KMS-11 (cell line): Measurements from ENCODE around the gene RNF150.

ENCODE experiments used
- H2AFZ ChIP-seq: fragments of 200-600 bp; sonication (generic); 2 replicates; pipeline ENCODE4 v1.6.1; 2016; ENCODE audit warnings: antibody characterized with exemption, mixed run types, low read depth
- H3K27ac ChIP-seq: fragments of 200-600 bp; sonication (generic); 2 replicates; pipeline ENCODE4 v1.6.1; 2016; ENCODE audit warnings: mild to moderate bottlenecking, mixed run types
- H3K27me3 ChIP-seq: fragments of 200-600 bp; sonication (generic); 2 replicates; pipeline ENCODE4 v1.6.1; 2017; ENCODE audit warnings: mild to moderate bottlenecking, low read depth, mixed run types, moderate library complexity; ENCODE audit not compliant: insufficient read depth
- H3K36me3 ChIP-seq: fragments of 200-600 bp; sonication (generic); 2 replicates; pipeline ENCODE4 v1.6.1; 2017; ENCODE audit warnings: mild to moderate bottlenecking, mixed run types; ENCODE audit not compliant: insufficient read depth
- H3K4me1 ChIP-seq: fragments of 200-600 bp; sonication (generic); 2 replicates; pipeline ENCODE4 v1.6.1; 2016; ENCODE audit warnings: mild to moderate bottlenecking, low read depth, mixed run types; ENCODE audit not compliant: poor library complexity, severe bottlenecking
- H3K4me2 ChIP-seq: fragments of 200-600 bp; sonication (generic); 2 replicates; pipeline ENCODE4 v1.7.0; 2016; ENCODE audit warnings: mild to moderate bottlenecking, mixed run types
- H3K4me3 ChIP-seq: fragments of 200-600 bp; sonication (generic); IDR thresholded peaks from 2 replicates; pipeline ENCODE4 v1.6.1; 2017; ENCODE audit warnings: low read depth, low read length, mixed read lengths; ENCODE audit not compliant: insufficient read depth
- H3K79me2 ChIP-seq: fragments of 200-600 bp; sonication (generic); 2 replicates; pipeline ENCODE4 v1.6.1; 2016; ENCODE audit warnings: low read depth, mixed run types; ENCODE audit not compliant: insufficient read depth
- H3K9ac ChIP-seq: fragments of 200-600 bp; sonication (generic); 2 replicates; pipeline ENCODE4 v1.6.1; 2016; ENCODE audit warnings: mild to moderate bottlenecking, mixed run types
- H4K20me1 ChIP-seq: fragments of 200-600 bp; sonication (generic); 2 replicates; pipeline ENCODE4 v1.6.1; 2016; ENCODE audit warnings: mild to moderate bottlenecking, mixed run types; ENCODE audit not compliant: insufficient read depth
- TF ChIP-seq, protein P1 (sequence below): fragments of 200-600 bp; sonication (generic); conservative IDR thresholded peaks from 2 replicates; pipeline ENCODE4 v1.6.1; 2017; ENCODE audit warnings: low read depth, mild to moderate bottlenecking, antibody characterized with exemption, low read length, moderate library complexity, mixed read lengths

RNF150 gene

DNA sequence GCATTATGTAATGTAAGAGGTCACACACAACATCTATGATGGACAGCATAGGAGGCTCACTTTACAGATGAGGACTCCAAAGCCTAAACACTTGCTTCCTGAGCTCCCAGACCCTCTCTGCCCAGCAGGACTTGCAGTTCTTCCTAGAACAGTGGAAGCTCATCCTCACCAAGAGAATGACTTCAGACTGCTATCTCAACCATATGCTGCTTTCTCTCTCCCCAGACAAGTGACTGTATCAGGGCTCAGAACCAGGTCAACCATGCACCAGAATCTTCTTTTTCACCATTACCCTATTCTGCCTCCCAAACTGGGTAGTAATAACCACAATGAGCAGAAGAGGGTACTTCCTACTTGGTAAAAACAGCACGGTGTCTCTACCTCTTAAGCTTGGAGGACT, 12.2 kb downstream of the RNF150 start:
- no peak overlapping the region for H3K4me2 ChIP-seq
- H3K79me2 ChIP-seq, result no peaks in the 10 kb centered on the region
- no peaks in the 10 kb centered on the region for H3K4me1 ChIP-seq
- no peak overlapping the region for H3K27ac ChIP-seq
- no peaks in the 10 kb centered on the region for H3K36me3 ChIP-seq
- TF ChIP-seq, protein P1, sequence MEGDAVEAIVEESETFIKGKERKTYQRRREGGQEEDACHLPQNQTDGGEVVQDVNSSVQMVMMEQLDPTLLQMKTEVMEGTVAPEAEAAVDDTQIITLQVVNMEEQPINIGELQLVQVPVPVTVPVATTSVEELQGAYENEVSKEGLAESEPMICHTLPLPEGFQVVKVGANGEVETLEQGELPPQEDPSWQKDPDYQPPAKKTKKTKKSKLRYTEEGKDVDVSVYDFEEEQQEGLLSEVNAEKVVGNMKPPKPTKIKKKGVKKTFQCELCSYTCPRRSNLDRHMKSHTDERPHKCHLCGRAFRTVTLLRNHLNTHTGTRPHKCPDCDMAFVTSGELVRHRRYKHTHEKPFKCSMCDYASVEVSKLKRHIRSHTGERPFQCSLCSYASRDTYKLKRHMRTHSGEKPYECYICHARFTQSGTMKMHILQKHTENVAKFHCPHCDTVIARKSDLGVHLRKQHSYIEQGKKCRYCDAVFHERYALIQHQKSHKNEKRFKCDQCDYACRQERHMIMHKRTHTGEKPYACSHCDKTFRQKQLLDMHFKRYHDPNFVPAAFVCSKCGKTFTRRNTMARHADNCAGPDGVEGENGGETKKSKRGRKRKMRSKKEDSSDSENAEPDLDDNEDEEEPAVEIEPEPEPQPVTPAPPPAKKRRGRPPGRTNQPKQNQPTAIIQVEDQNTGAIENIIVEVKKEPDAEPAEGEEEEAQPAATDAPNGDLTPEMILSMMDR, result no peak
- H3K9ac ChIP-seq, result no peak overlapping the region
- no peak overlapping the region for H2AFZ ChIP-seq
- H4K20me1 ChIP-seq, result no peaks in the 10 kb centered on the region
- no peak overlapping the region for H3K4me3 ChIP-seq
- no peaks in the 10 kb centered on the region for H3K27me3 ChIP-seq

DNA sequence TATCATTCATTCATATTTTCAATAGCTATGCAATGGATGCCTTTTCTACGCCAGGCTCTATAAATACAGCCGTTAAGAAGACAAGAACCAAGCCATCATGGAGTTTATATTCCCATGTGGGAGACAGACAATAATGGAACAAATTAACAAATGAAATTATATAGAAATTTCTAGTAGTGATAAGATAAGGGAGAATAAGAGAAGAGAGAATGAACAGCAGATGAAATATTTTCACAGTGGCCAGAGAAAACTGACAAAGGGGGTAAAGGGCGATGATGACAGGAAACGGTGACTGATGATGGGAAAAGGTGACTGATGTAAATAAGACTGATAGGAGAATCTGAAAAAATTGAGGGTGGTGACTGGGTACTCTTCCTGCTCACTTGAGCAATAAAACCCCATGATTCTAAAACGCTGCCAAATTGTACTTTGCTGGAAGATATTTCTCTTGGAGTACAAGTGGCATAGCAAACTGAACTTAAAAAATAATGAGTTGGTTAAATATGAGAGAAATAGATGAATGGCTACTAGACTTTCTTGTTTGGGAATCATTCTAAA, 13.2 kb downstream of the RNF150 start:
- Histone ChIP-seq H4K20me1 (no peaks in the 10 kb centered on the region), H3K4me1 (no peaks in the 10 kb centered on the region)
- TF ChIP-seq, protein P1, result no peak

DNA sequence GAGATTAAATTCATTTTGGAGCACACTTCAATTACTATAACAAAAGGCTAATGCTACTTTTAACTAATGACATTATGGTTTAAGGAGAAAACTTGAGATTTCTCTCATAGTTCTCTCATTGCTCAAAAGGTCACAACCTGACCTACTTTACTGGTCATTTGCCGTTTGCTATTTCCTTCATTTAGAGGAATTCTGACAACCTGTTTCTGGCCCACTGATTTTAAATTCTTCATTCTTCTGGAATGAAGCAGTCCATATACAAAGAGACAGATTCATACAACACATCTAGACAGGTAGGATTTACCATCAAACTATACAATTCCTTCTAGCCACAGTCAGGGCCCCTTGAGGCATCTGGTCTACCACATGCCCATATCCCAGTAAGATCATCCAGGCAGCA, 14.2 kb downstream of the RNF150 start:
- H3K27ac ChIP-seq, result no peak overlapping the region
- no peak overlapping the region for H3K9ac ChIP-seq
- H3K36me3 ChIP-seq, result no peaks in the 10 kb centered on the region
- TF ChIP-seq, protein P1, result no peak
- H2AFZ ChIP-seq, result no peak overlapping the region
- H4K20me1 ChIP-seq, result no peaks in the 10 kb centered on the region
- H3K79me2 ChIP-seq, result no peaks in the 10 kb centered on the region
- H3K4me1 ChIP-seq, result no peaks in the 10 kb centered on the region
- no peak overlapping the region for H3K4me3 ChIP-seq
- H3K4me2 ChIP-seq, result no peak overlapping the region
- H3K27me3 ChIP-seq, result no peaks in the 10 kb centered on the region

More for the DNA sequence above, 13.2 kb downstream of the RNF150 start:
- Histone ChIP-seq H2AFZ (no peak overlapping the region), H3K4me2 (no peak overlapping the region), H3K79me2 (no peaks in the 10 kb centered on the region), H3K27ac (no peak overlapping the region), H3K4me3 (no peak overlapping the region), H3K36me3 (no peaks in the 10 kb centered on the region), H3K27me3 (no peaks in the 10 kb centered on the region), H3K9ac (no peak overlapping the region)

DNA sequence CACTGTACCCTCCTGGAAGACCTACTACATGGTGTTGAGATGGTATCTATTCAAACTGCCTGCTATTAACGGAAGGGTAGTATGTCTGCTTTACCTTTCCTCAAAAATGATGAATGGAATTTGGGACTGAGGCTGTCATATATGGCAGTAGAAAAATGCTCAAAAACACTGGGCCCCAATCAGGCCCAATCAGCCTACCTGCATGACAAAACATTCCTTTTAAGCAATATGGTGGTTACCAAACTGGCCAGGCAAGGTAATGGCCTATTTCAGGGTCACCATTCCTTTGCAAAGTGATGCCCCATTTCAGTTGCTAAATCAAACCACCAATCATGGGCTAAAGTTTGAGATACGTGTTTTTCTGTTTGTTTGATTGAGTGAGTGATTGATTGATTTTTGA, 14.9 kb downstream of the RNF150 start:
- H3K27ac ChIP-seq, result no peak overlapping the region
- no peak overlapping the region for H2AFZ ChIP-seq
- no peak overlapping the region for H3K4me2 ChIP-seq
- H3K9ac ChIP-seq, result no peak overlapping the region
- no peak overlapping the region for H3K4me3 ChIP-seq
- H4K20me1 ChIP-seq, result no peaks in the 10 kb centered on the region
- H3K4me1 ChIP-seq, result no peaks in the 10 kb centered on the region
- H3K36me3 ChIP-seq, result no peaks in the 10 kb centered on the region
- no peaks in the 10 kb centered on the region for H3K27me3 ChIP-seq
- no peaks in the 10 kb centered on the region for H3K79me2 ChIP-seq
- TF ChIP-seq, protein P1, result no peak

DNA sequence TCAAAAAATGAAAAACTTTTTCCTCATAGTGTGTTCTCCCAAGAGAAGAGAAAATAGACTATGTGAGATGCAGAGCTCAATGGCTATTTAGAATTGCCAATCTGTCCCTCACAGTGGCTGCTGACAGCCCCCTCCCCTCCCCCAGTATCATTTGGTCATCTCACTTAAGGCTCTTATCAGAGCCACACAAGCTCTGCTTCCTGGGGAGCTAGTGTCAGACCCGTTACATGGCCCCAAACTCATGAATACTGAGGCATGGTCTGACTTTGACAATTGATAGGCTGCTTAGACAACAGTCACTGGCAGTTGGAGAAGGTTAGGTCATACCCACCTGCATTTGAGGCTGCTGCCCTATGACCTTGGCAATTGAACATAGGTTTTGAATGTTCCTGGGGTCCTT, 15.3 kb downstream of the RNF150 start:
- no peaks in the 10 kb centered on the region for H3K36me3 ChIP-seq
- no peak overlapping the region for H3K27ac ChIP-seq
- H4K20me1 ChIP-seq, result no peaks in the 10 kb centered on the region
- no peak overlapping the region for H2AFZ ChIP-seq
- no peaks in the 10 kb centered on the region for H3K4me1 ChIP-seq
- no peaks in the 10 kb centered on the region for H3K79me2 ChIP-seq
- TF ChIP-seq, protein P1, result no peak
- no peak overlapping the region for H3K4me2 ChIP-seq
- no peaks in the 10 kb centered on the region for H3K27me3 ChIP-seq
- H3K4me3 ChIP-seq, result no peak overlapping the region
- H3K9ac ChIP-seq, result no peak overlapping the region
